Measurements from ENCODE around the gene SORCS3. TPM values are rescaled to one million over a fixed set of nuclear protein-coding genes. Genes with fewer than 3 reads are reported as not detected.

SORCS3 gene
- total and polyA plus RNA-seq, 4 donors = 0.14 TPM; not detected in 3

- Histone ChIP-seq H3K27ac (ENCODE audit: low read depth in 1 of 2, low read length in 1 of 2) (no peak overlapping the region), H3K9ac (ENCODE audit: insufficient read depth in 1 of 2, low read length in 2 of 2) (no peak overlapping the region), H3K27me3 (ENCODE audit: control insufficient read depth in 3 of 3, insufficient read depth in 3 of 3, low read length in 2 of 3) (peaks cover 19 to 80% (median 53%) of the 10 kb centered on the region in 3 donors), H3K4me1 (ENCODE audit: control insufficient read depth in 5 of 5, insufficient read depth in 5 of 5, low read length in 5 of 5) (peaks cover 0 to 16% (median 11%) of the 10 kb centered on the region in 5 donors), H3K36me3 (ENCODE audit: control insufficient read depth in 4 of 4, insufficient read depth in 4 of 4, low read length in 4 of 4) (no peaks in the 10 kb centered on the region), H3K9me3 (ENCODE audit: control insufficient read depth in 4 of 4, insufficient read depth in 3 of 4, low read length in 3 of 4) (peaks cover 0 to 6% (median 0%) of the 10 kb centered on the region in 4 donors), H3K4me3 (no peak overlapping the region)
- TF ChIP-seq, protein P1, sequence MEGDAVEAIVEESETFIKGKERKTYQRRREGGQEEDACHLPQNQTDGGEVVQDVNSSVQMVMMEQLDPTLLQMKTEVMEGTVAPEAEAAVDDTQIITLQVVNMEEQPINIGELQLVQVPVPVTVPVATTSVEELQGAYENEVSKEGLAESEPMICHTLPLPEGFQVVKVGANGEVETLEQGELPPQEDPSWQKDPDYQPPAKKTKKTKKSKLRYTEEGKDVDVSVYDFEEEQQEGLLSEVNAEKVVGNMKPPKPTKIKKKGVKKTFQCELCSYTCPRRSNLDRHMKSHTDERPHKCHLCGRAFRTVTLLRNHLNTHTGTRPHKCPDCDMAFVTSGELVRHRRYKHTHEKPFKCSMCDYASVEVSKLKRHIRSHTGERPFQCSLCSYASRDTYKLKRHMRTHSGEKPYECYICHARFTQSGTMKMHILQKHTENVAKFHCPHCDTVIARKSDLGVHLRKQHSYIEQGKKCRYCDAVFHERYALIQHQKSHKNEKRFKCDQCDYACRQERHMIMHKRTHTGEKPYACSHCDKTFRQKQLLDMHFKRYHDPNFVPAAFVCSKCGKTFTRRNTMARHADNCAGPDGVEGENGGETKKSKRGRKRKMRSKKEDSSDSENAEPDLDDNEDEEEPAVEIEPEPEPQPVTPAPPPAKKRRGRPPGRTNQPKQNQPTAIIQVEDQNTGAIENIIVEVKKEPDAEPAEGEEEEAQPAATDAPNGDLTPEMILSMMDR (IDR thresholded peaks at IDR 0.05; ENCODE audit: control extremely low read depth, extremely low read depth) = no peak
- ATAC-seq (ENCODE audit: insufficient read depth, low FRiP score) (no peak), DNase-seq (peak in 2 of 3 donors; percentile 10 to 35)
- 3% methylated on average over 42 of the region's 42 CpGs for WGBS, 2 donors
Measured at GRCh38 chr10:104638861-104639589, 2.1 kb upstream of the SORCS3 start.

- H3K4me3 ChIP-seq = no peak overlapping the region
- TF ChIP-seq, protein P1 (IDR thresholded peaks at IDR 0.05; ENCODE audit: control extremely low read depth, extremely low read depth) = no peak
- WGBS, 2 donors = 2 to 3% methylated on average over 34 to 40 of the region's 40 CpGs
- peaks cover 19 to 79% (median 57%) of the 10 kb centered on the region in 3 donors for H3K27me3 ChIP-seq (ENCODE audit: control insufficient read depth in 3 of 3, insufficient read depth in 3 of 3, low read length in 2 of 3)
- H3K9ac ChIP-seq (ENCODE audit: insufficient read depth in 1 of 2, low read length in 2 of 2) = no peak overlapping the region
- H3K9me3 ChIP-seq (ENCODE audit: control insufficient read depth in 4 of 4, insufficient read depth in 3 of 4, low read length in 3 of 4) = peaks cover 0 to 6% (median 0%) of the 10 kb centered on the region in 4 donors
- DNase-seq (no peak), ATAC-seq (ENCODE audit: insufficient read depth, low FRiP score) (no peak)
- H3K27ac ChIP-seq (ENCODE audit: low read depth in 1 of 2, low read length in 1 of 2) = no peak overlapping the region
- H3K36me3 ChIP-seq (ENCODE audit: control insufficient read depth in 4 of 4, insufficient read depth in 4 of 4, low read length in 4 of 4) = no peaks in the 10 kb centered on the region
- peaks cover 0 to 16% (median 11%) of the 10 kb centered on the region in 5 donors for H3K4me1 ChIP-seq (ENCODE audit: control insufficient read depth in 5 of 5, insufficient read depth in 5 of 5, low read length in 5 of 5)
Measured at GRCh38 chr10:104639590-104640338, 1.3 kb upstream of the SORCS3 start.

- Histone ChIP-seq H3K4me3 (no peak overlapping the region), H3K9ac (ENCODE audit: insufficient read depth in 1 of 2, low read length in 2 of 2) (no peak overlapping the region), H3K27me3 (ENCODE audit: control insufficient read depth in 3 of 3, insufficient read depth in 3 of 3, low read length in 2 of 3) (peaks cover 19 to 85% (median 53%) of the 10 kb centered on the region in 3 donors), H3K27ac (ENCODE audit: low read depth in 1 of 2, low read length in 1 of 2) (no peak overlapping the region), H3K4me1 (ENCODE audit: control insufficient read depth in 5 of 5, insufficient read depth in 5 of 5, low read length in 5 of 5) (peaks cover 0 to 16% (median 11%) of the 10 kb centered on the region in 5 donors), H3K36me3 (ENCODE audit: control insufficient read depth in 4 of 4, insufficient read depth in 4 of 4, low read length in 4 of 4) (no peaks in the 10 kb centered on the region), H3K9me3 (ENCODE audit: control insufficient read depth in 4 of 4, insufficient read depth in 3 of 4, low read length in 3 of 4) (peaks cover 0 to 6% (median 0%) of the 10 kb centered on the region in 4 donors)
- no peak for DNase-seq
- WGBS, 2 donors = 1 to 2% methylated on average over 73 to 82 of the region's 82 CpGs
- ATAC-seq (ENCODE audit: insufficient read depth, low FRiP score) = no peak
- TF ChIP-seq, protein P1 (IDR thresholded peaks at IDR 0.05; ENCODE audit: control extremely low read depth, extremely low read depth) = no peak
Measured at GRCh38 chr10:104640339-104641186, 527 bp upstream of the SORCS3 start.

All from lung (tissue), 12 donors.